ENCODE data around the gene ACOT13. TPM values are rescaled to one million over a fixed set of nuclear protein-coding genes. Genes with fewer than 3 reads are reported as not detected.

Gene ACOT13
- 10 to 100 TPM; 28.9 to 33.6 TPM for total RNA-seq

GRCh38 chr6:24666641-24667377 lies at the start of gene ACOT13, which contains the start of gene TDP2:
Gene ACOT13 (plus strand): TSS chr6:24667077. CDS start chr6:24667264, 187 bp downstream.
Gene TDP2 (minus strand): TSS chr6:24666899. CDS start chr6:24666862, 37 bp downstream.
- H3K4me3 Mint-ChIP-seq = peak within 1 kb of the TSS; percentile 91
- peaks cover 33% of the 10 kb centered on the region for H3K4me1 Mint-ChIP-seq (ENCODE audit: low read depth)
- H3K27me3 Mint-ChIP-seq = no peaks in the 10 kb centered on the region
- ATAC-seq = peak; percentile 95
- peak; percentile 70 for TF ChIP-seq CTCF (IDR thresholded peaks at IDR 0.05)
- POLR2A ChIA-PET = interaction anchor here (0.7 to 3.4 kb wide), 7 partner anchors 9 to 119 kb away, joined by 3 to 15 read pairs (median 4); partner anchors contain the start of gene KIAA0319
- CTCF ChIA-PET = interaction anchor here (0.8 to 2.9 kb wide), 16 partner anchors 9 to 351 kb away, joined by 3 to 11 read pairs (median 4); no protein-coding TSS in a partner anchor
- H3K9me3 Mint-ChIP-seq = peaks cover 9% of the 10 kb centered on the region
- peaks cover 49% of the 10 kb centered on the region for H3K36me3 Mint-ChIP-seq (ENCODE audit: low read depth)
- DNase-seq = peak; percentile 96
- H3K27ac Mint-ChIP-seq = peak within 1 kb of the TSS; percentile 99
- intact Hi-C loops (cut with micrococcal nuclease) = no loop called here

- POLR2A ChIA-PET = interaction anchor here (0.9 kb wide), 1 partner anchor 81 kb away, joined by 3 read pairs; no protein-coding TSS in a partner anchor
- no peak for DNase-seq
- Mint-ChIP-seq H3K4me3 (no peak overlapping the region), H3K36me3 (ENCODE audit: low read depth) (no peaks in the 10 kb centered on the region), H3K4me1 (ENCODE audit: low read depth) (no peaks in the 10 kb centered on the region), H3K27ac (no peak overlapping the region), H3K27me3 (no peaks in the 10 kb centered on the region), H3K9me3 (no peaks in the 10 kb centered on the region)
- TF ChIP-seq CTCF (IDR thresholded peaks at IDR 0.05) = no peak
- CTCF ChIA-PET = interaction anchor here (1.5 to 1.7 kb wide), 2 partner anchors 39 to 40 kb away, joined by 3 to 4 read pairs; no protein-coding TSS in a partner anchor
- ATAC-seq = no peak
- intact Hi-C loops (cut with micrococcal nuclease) = no loop called here
These were observed 47.2 kb upstream of the ACOT13 start for GRCh38 chr6:24619661-24620060.

- no peaks in the 10 kb centered on the region for H3K27me3 Mint-ChIP-seq
- ChIA-PET POLR2A (no interaction called here), CTCF (interaction anchor here (1.0 to 1.7 kb wide), 4 partner anchors 37 to 70 kb away, joined by 3 to 4 read pairs (median 4); no protein-coding TSS in a partner anchor)
- H3K9me3 Mint-ChIP-seq = no peaks in the 10 kb centered on the region
- no peaks in the 10 kb centered on the region for H3K36me3 Mint-ChIP-seq (ENCODE audit: low read depth)
- DNase-seq (no peak), ATAC-seq (no peak)
- TF ChIP-seq CTCF (IDR thresholded peaks at IDR 0.05) = no peak
- H3K4me3 Mint-ChIP-seq = no peak overlapping the region
- no peak overlapping the region for H3K27ac Mint-ChIP-seq
- intact Hi-C loops (cut with micrococcal nuclease) = no loop called here
- H3K4me1 Mint-ChIP-seq (ENCODE audit: low read depth) = no peaks in the 10 kb centered on the region
These were observed 46.2 kb upstream of the ACOT13 start for GRCh38 chr6:24620637-24621036.

- intact Hi-C loops (cut with micrococcal nuclease) = no loop called here
- ATAC-seq (no peak), DNase-seq (no peak)
- no peak overlapping the region for H3K27ac Mint-ChIP-seq
- H3K36me3 Mint-ChIP-seq (ENCODE audit: low read depth) = no peaks in the 10 kb centered on the region
- CTCF ChIA-PET = interaction anchor here (0.7 to 1.7 kb wide), 5 partner anchors 37 to 71 kb away, joined by 3 to 4 read pairs (median 3); no protein-coding TSS in a partner anchor
- no peak overlapping the region for H3K4me3 Mint-ChIP-seq
- no peaks in the 10 kb centered on the region for H3K4me1 Mint-ChIP-seq (ENCODE audit: low read depth)
- no peaks in the 10 kb centered on the region for H3K27me3 Mint-ChIP-seq
- POLR2A ChIA-PET = no interaction called here
- no peak for TF ChIP-seq CTCF (IDR thresholded peaks at IDR 0.05)
- no peaks in the 10 kb centered on the region for H3K9me3 Mint-ChIP-seq
These were observed 45.1 kb upstream of the ACOT13 start for GRCh38 chr6:24621626-24622289.
